ENCODE results near the gene KLHDC7B. TPM values are rescaled to one million over a fixed set of nuclear protein-coding genes. Genes with fewer than 3 reads are reported as not detected.
A peak's percentile ranks its signal among the peaks of the same experiment; 100 is the strongest.

KLHDC7B gene
- total and polyA plus RNA-seq, 2 of the 13 experiments (the other 11 are each of a cell fraction or from before 2014, with no cell fraction given), result 0.11 TPM; not detected in 1

DNA sequence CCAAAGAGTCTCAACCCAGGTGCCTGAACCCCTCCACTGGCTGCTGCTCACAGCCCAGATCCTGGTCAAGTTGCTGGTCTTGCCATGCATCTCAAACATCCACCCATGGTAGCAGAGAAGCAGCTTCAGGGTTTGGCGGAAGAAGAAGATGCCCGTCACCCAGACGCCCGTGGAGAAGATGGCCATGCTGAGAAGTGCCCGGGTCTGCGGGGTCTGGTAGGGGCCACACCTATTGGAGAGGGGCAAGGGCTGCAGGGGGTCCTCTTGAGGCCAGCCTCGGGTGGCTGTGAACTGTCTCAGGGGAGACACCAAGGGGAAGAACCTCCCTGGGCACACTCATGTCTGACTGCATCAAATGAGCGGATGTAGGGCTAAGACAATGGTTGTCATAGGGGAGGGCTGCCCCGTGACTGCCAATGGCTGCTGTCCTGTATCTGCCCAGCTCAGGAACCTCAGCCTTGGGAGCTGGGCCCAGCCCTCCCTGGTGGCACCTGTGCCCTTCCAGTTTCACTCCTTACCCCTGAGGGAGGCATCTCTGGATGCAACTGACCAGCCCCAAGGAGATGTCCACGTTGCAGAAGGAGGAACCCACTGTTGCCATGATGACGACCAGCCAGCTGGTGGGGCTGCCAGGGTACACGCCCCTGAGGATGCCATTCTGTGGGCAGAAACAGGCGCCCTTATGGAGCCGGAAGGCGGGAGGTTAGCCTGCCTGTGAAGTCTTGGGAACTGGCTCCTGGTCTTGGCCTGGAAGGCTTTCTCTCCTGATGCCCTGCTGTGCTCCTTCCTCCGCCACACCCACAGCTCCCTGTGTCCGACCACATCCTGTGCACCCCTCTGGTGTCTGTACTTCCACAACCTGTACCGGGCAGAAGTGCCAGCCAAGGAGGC is 31.4 kb downstream of the KLHDC7B start:
- no peak for FAIRE-seq
- ChIA-PET POLR2A (interaction anchor here (0.6 to 3.1 kb wide), 4 partner anchors 8 to 66 kb away, joined by 3 to 9 read pairs (median 5); partner anchors contain the start of genes SCO2 and SYCE3), CTCF (ENCODE audit: low intra/inter-chr PET ratio, low total read pairs) (interaction anchor here (1.1 to 3.7 kb wide), 5 partner anchors 35 to 123 kb away, joined by 3 to 37 read pairs (median 7); no protein-coding TSS in a partner anchor)
- no peak overlapping the region for H3K9ac ChIP-seq (ENCODE audit: insufficient read depth, low read depth, low read length)
- ATAC-seq, result no peak
- no peak overlapping the region for H3K4me3 ChIP-seq (replicated peaks in 1 of 3; ENCODE audit: insufficient read depth in 1 of 3, low read depth in 2 of 3, low read length in 3 of 3)
- no peak overlapping the region for H3K4me2 ChIP-seq (ENCODE audit: low read depth, low read length)
- no peak overlapping the region for H3K27ac ChIP-seq (ENCODE audit: extremely low read length, insufficient read depth, low read length)
- peaks cover 0 to 5% of the 10 kb centered on the region in 2 experiments; a peak in 2 of 5 replicates for H3K36me3 ChIP-seq (replicated peaks in 1 of 2; ENCODE audit: control insufficient read depth in 1 of 2, insufficient read depth in 2 of 2, low read length in 2 of 2)
- no peak for TF ChIP-seq KDM4B (CRISPR knock-in tag; IDR thresholded peaks at IDR 0.05)
- no peak for TF ChIP-seq ZNF383 (CRISPR knock-in tag; IDR thresholded peaks at IDR 0.05; ENCODE audit: borderline replicate concordance)
- TF ChIP-seq RCOR2 (CRISPR knock-in tag; IDR thresholded peaks at IDR 0.05), result no peak
- H4K20me1 ChIP-seq (ENCODE audit: insufficient read depth, low read length), result no peaks in the 10 kb centered on the region
- DNase-seq (ENCODE audit: low spot score), result no peak
- no TSS peak for BruUV-seq (replicated peaks)
- intact Hi-C loops (cut with micrococcal nuclease; ENCODE audit: unreplicated experiment), result loop anchor here (1.0 kb wide), 2 partner anchors 43 to 114 kb away; no protein-coding TSS in a partner anchor
- in situ Hi-C loops (cut with HindIII; ENCODE audit: extremely low pct_ligation_motif_present, low pct_unique_long_range_greater_than_20kb), result loop anchor here (5.0 kb wide), 1 partner anchor 35 kb away; no protein-coding TSS in a partner anchor
- no peak overlapping the region for H2AFZ ChIP-seq (ENCODE audit: low read length)
- WGBS (ENCODE audit: low lambda C conversion rate), result 91% methylated on average over 11 of the region's 18 CpGs
- H3K79me2 ChIP-seq (ENCODE audit: insufficient read depth, low read length), result no peaks in the 10 kb centered on the region
- no peaks in the 10 kb centered on the region for H3K27me3 ChIP-seq (ENCODE audit: control insufficient read depth in 1 of 2, insufficient read depth in 2 of 2, low read length in 2 of 2)
- no peaks in the 10 kb centered on the region for H3K9me3 ChIP-seq (ENCODE audit: low read length)
- peaks cover 12% of the 10 kb centered on the region for H3K4me1 ChIP-seq (ENCODE audit: insufficient read depth, low read length)

- Histone ChIP-seq H3K27me3 (ENCODE audit: control insufficient read depth in 1 of 2, insufficient read depth in 2 of 2, low read length in 2 of 2) (no peaks in the 10 kb centered on the region), H3K79me2 (ENCODE audit: insufficient read depth, low read length) (no peaks in the 10 kb centered on the region), H3K36me3 (replicated peaks in 1 of 2; ENCODE audit: control insufficient read depth in 1 of 2, insufficient read depth in 2 of 2, low read length in 2 of 2) (peaks cover 0 to 5% of the 10 kb centered on the region in 2 experiments; a peak in 2 of 5 replicates), H3K4me2 (ENCODE audit: low read depth, low read length) (no peak overlapping the region), H3K9ac (ENCODE audit: insufficient read depth, low read depth, low read length) (no peak overlapping the region), H4K20me1 (ENCODE audit: insufficient read depth, low read length) (no peaks in the 10 kb centered on the region), H3K27ac (ENCODE audit: extremely low read length, insufficient read depth, low read length) (no peak overlapping the region), H2AFZ (ENCODE audit: low read length) (no peak overlapping the region), H3K4me1 (ENCODE audit: insufficient read depth, low read length) (peaks cover 12% of the 10 kb centered on the region), H3K9me3 (ENCODE audit: low read length) (no peaks in the 10 kb centered on the region), H3K4me3 (replicated peaks in 1 of 3; ENCODE audit: insufficient read depth in 1 of 3, low read depth in 2 of 3, low read length in 3 of 3) (no peak overlapping the region)
- no CpG with 5 or more reads among the region's 23 CpGs for WGBS (ENCODE audit: low lambda C conversion rate)
- CTCF ChIA-PET (ENCODE audit: low intra/inter-chr PET ratio, low total read pairs), result interaction anchor here (2.6 to 3.7 kb wide), 2 partner anchors 43 to 114 kb away, joined by 30 to 37 read pairs; no protein-coding TSS in a partner anchor
- DNase-seq (ENCODE audit: low spot score), result no peak
- FAIRE-seq, result no peak
- TF ChIP-seq, protein P1, sequence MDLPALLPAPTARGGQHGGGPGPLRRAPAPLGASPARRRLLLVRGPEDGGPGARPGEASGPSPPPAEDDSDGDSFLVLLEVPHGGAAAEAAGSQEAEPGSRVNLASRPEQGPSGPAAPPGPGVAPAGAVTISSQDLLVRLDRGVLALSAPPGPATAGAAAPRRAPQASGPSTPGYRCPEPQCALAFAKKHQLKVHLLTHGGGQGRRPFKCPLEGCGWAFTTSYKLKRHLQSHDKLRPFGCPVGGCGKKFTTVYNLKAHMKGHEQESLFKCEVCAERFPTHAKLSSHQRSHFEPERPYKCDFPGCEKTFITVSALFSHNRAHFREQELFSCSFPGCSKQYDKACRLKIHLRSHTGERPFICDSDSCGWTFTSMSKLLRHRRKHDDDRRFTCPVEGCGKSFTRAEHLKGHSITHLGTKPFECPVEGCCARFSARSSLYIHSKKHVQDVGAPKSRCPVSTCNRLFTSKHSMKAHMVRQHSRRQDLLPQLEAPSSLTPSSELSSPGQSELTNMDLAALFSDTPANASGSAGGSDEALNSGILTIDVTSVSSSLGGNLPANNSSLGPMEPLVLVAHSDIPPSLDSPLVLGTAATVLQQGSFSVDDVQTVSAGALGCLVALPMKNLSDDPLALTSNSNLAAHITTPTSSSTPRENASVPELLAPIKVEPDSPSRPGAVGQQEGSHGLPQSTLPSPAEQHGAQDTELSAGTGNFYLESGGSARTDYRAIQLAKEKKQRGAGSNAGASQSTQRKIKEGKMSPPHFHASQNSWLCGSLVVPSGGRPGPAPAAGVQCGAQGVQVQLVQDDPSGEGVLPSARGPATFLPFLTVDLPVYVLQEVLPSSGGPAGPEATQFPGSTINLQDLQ (CRISPR knock-in tag; IDR thresholded peaks at IDR 0.05), result no peak
- TF ChIP-seq AGO1 (IDR thresholded peaks at IDR 0.05; ENCODE audit: low read depth, low read length, poor library complexity, severe bottlenecking), result peak; percentile 34
- no peak for TF ChIP-seq MAFF (IDR thresholded peaks at IDR 0.05; ENCODE audit: low read depth, low read length)
- BruUV-seq (replicated peaks), result no TSS peak
- ATAC-seq, result no peak
- intact Hi-C loops (cut with micrococcal nuclease; ENCODE audit: unreplicated experiment) (no loop called here), in situ Hi-C loops (cut with HindIII; ENCODE audit: extremely low pct_ligation_motif_present, low pct_unique_long_range_greater_than_20kb) (loop anchor here (5.0 kb wide), 1 partner anchor 35 kb away; no protein-coding TSS in a partner anchor)
- POLR2A ChIA-PET, result interaction anchor here (1.9 to 3.1 kb wide), 2 partner anchors 9 to 15 kb away, joined by 7 to 9 read pairs; partner anchors contain the start of gene SYCE3
Measured at GRCh38 chr22:50577697-50577986, 31.9 kb downstream of the KLHDC7B start.
